HepG2 (cell line): ENCODE results near the gene PRKCE. TPM values are rescaled to one million over a fixed set of nuclear protein-coding genes. Genes with fewer than 3 reads are reported as not detected.
A peak's percentile ranks its signal among the peaks of the same experiment; 100 is the strongest.

Experiments used
- BHLHE40 ChIP-seq: IDR thresholded peaks from 2 replicates; pipeline ENCODE4 v1.6.1; 2011; ENCODE audit warnings: low read length, improper control_type of control experiment
- CSRNP2 ChIP-seq: sonication (generic); formaldehyde crosslinking; conservative IDR thresholded peaks from 2 replicates; pipeline ENCODE4 v1.8.0; 2022; ENCODE audit warnings: low read depth, missing genetic modification reagents
- CTCF ChIP-seq: sonication (generic); formaldehyde crosslinking; IDR thresholded peaks from 2 replicates; pipeline ENCODE4 v1.5.0; 2020; ENCODE audit warnings: mild to moderate bottlenecking, missing genetic modification reagents, moderate library complexity
- DMAP1 ChIP-seq: IDR thresholded peaks from 2 replicates; pipeline ENCODE4 v1.6.1; 2016
- FOXK2 ChIP-seq: fragments of 450-650 bp; IDR thresholded peaks from 2 replicates; pipeline ENCODE4 v1.6.1; 2016
- IKZF4 ChIP-seq: sonication (generic); formaldehyde crosslinking; IDR thresholded peaks from 2 replicates; pipeline ENCODE4 v1.5.1; 2020; ENCODE audit warnings: borderline replicate concordance, mild to moderate bottlenecking, low read depth, missing genetic modification reagents; ENCODE audit errors: not compliant biosample characterization
- IRX3 ChIP-seq: sonication (generic); formaldehyde crosslinking; IDR thresholded peaks from 2 replicates; pipeline ENCODE4 v1.8.1; 2023; ENCODE audit warnings: mild to moderate bottlenecking, low read depth, missing genetic modification reagents, borderline replicate concordance
- KAT7 ChIP-seq: IDR thresholded peaks from 2 replicates; pipeline ENCODE4 v1.6.1; 2018; ENCODE audit warnings: borderline replicate concordance, missing compliant biosample characterization
- MTA1 ChIP-seq: sonication (generic); formaldehyde crosslinking; IDR thresholded peaks from 2 replicates; pipeline ENCODE4 v1.4.0; 2020; ENCODE audit warnings: missing genetic modification reagents, mild to moderate bottlenecking, borderline replicate concordance
- MXD1 ChIP-seq: sonication (generic); formaldehyde crosslinking; IDR thresholded peaks from 2 replicates; pipeline ENCODE4 v1.4.0; 2020; ENCODE audit warnings: mild to moderate bottlenecking, missing genetic modification reagents
- NFKBIZ ChIP-seq: IDR thresholded peaks from 2 replicates; pipeline ENCODE4 v1.6.1; 2018; ENCODE audit warnings: missing genetic modification reagents, missing compliant biosample characterization
- POLR2A ChIP-seq, 2 experiments: IDR thresholded peaks; 2 replicates each; pipeline ENCODE4 v1.6.1; 2011; ENCODE audit warnings: low read depth in 2 of 2, low read length in 2 of 2, mild to moderate bottlenecking in 1 of 2, moderate library complexity in 1 of 2; ENCODE audit not compliant: insufficient read depth in 1 of 2
- PPARG ChIP-seq: conservative IDR thresholded peaks from 2 replicates; pipeline ENCODE4 v1.6.1; 2016; ENCODE audit warnings: missing biosample characterization, missing genetic modification reagents
- RAD21 ChIP-seq: fragments of 450-650 bp; formaldehyde crosslinking; IDR thresholded peaks from 2 replicates; pipeline ENCODE4 v1.5.0; 2020; ENCODE audit warnings: mild to moderate bottlenecking
- SP140L ChIP-seq: sonication (generic); formaldehyde crosslinking; IDR thresholded peaks from 2 replicates; pipeline ENCODE4 v1.4.0; 2020; ENCODE audit warnings: missing genetic modification reagents, borderline replicate concordance
- TEF ChIP-seq: sonication (generic); formaldehyde crosslinking; IDR thresholded peaks from 2 replicates; pipeline ENCODE4 v1.5.0; 2020; ENCODE audit warnings: missing genetic modification reagents
- ZBTB26 ChIP-seq: IDR thresholded peaks from 2 replicates; pipeline ENCODE4 v1.6.1; 2016; ENCODE audit warnings: missing compliant biosample characterization, missing genetic modification reagents, borderline replicate concordance
- ZNF280B ChIP-seq: sonication (generic); formaldehyde crosslinking; IDR thresholded peaks from 2 replicates; pipeline ENCODE4 v1.5.0; 2020; ENCODE audit warnings: missing genetic modification reagents, mild to moderate bottlenecking, borderline replicate concordance
- ZNF431 ChIP-seq: sonication (generic); formaldehyde crosslinking; IDR thresholded peaks from 2 replicates; pipeline ENCODE4 v1.9.0; 2022; ENCODE audit warnings: missing genetic modification reagents, low read depth, mild to moderate bottlenecking, borderline replicate concordance
- ZNF839 ChIP-seq: sonication (generic); formaldehyde crosslinking; IDR thresholded peaks from 2 replicates; pipeline ENCODE4 v1.4.0; 2020; ENCODE audit warnings: missing genetic modification reagents, mild to moderate bottlenecking, borderline replicate concordance
- ZSCAN22 ChIP-seq: sonication (generic); formaldehyde crosslinking; IDR thresholded peaks from 2 replicates; pipeline ENCODE4 v1.4.0; 2020; ENCODE audit warnings: mild to moderate bottlenecking, missing genetic modification reagents
- polyA plus RNA-seq, 8 experiments: library from polyadenylated mRNA; depleted of rRNA in 3 of 8; stranded (reverse) in 7 of 8; unstranded in 1 of 8; fragments of >200 nt; fragmentation: Illumina TruSeq in 4 of 8; extraction: Trizol in 4 of 8; gene quantifications; 2 replicates each; pipeline versions ENCODE4 v1.2.1 to v1.2.3, GENCODE V29; 2011 to 2016; ENCODE audit warnings: low read depth in 4 of 8, missing spikeins in 1 of 8, mixed read lengths in 1 of 8; ENCODE audit not compliant: insufficient read depth in 1 of 8
- total RNA-seq, 5 experiments: library from RNA; depleted of rRNA; stranded (reverse); fragments of >200 nt; fragmentation: Illumina TruSeq; extraction: Trizol; gene quantifications; 2 replicates each; pipeline ENCODE4 v1.2.3, GENCODE V29; 2016; ENCODE audit warnings: low read depth in 1 of 5
- TF ChIP-seq, protein P1 (sequence below): IDR thresholded peaks from 2 replicates; pipeline ENCODE4 v1.6.1; 2016

Gene PRKCE
- total and polyA plus RNA-seq, 2 of the 13 experiments (the other 11 are each of a cell fraction or from before 2014, with no cell fraction given): 1.0 to 3.9 TPM

GRCh38 chr2:45993476-45993991 lies 342.1 kb downstream of the PRKCE start (continued):
- TF ChIP-seq, protein P1, sequence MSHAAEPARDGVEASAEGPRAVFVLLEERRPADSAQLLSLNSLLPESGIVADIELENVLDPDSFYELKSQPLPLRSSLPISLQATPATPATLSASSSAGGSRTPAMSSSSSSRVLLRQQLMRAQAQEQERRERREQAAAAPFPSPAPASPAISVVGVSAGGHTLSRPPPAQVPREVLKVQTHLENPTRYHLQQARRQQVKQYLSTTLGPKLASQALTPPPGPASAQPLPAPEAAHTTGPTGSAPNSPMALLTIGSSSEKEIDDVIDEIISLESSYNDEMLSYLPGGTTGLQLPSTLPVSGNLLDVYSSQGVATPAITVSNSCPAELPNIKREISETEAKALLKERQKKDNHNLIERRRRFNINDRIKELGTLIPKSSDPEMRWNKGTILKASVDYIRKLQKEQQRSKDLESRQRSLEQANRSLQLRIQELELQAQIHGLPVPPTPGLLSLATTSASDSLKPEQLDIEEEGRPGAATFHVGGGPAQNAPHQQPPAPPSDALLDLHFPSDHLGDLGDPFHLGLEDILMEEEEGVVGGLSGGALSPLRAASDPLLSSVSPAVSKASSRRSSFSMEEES: no peak
- TF ChIP-seq MTA1 (CRISPR knock-in tag) (no peak), BHLHE40 (no peak), ZNF839 (no peak), TEF (CRISPR knock-in tag) (no peak), FOXK2 (no peak), ZSCAN22 (CRISPR knock-in tag) (no peak), POLR2A (IDR thresholded peaks at IDR 0.05; ENCODE audit: insufficient read depth in 1 of 2, low read depth in 2 of 2, low read length in 2 of 2) (no peak), MXD1 (CRISPR knock-in tag) (no peak), KAT7 (0 out of 2 replicates have a peak, but pooled peaks have one; percentile 37), PPARG (CRISPR knock-in tag) (peak; percentile 38; the same call in 1 of the 2 replicates), DMAP1 (CRISPR knock-in tag) (0 out of 2 replicates have a peak, but pooled peaks have one; percentile 32), ZNF431 (CRISPR knock-in tag) (no peak), CTCF (CRISPR knock-in tag) (peak; percentile 87), RAD21 (CRISPR knock-in tag) (peak; percentile 76), IRX3 (no peak), NFKBIZ (CRISPR knock-in tag) (0 out of 2 replicates have a peak, but pooled peaks have one; percentile 23), ZBTB26 (CRISPR knock-in tag) (peak; percentile 35; the same call in 1 of the 2 replicates), ZNF280B (CRISPR knock-in tag) (no peak), IKZF4 (CRISPR knock-in tag) (no peak), SP140L (CRISPR knock-in tag) (0 out of 2 replicates have a peak, but pooled peaks have one; percentile 66), CSRNP2 (CRISPR knock-in tag) (no peak)
